GM12801 (cell line): ENCODE results near the gene MSH2.

ENCODE experiments used
- TF ChIP-seq, protein P1 (sequence below): IDR thresholded peaks from one replicate; pipeline ENCODE4 v1.5.1; 2011; ENCODE audit warnings: control low read depth; ENCODE audit not compliant: insufficient read length; ENCODE audit errors: extremely low read depth

MSH2 gene

DNA sequence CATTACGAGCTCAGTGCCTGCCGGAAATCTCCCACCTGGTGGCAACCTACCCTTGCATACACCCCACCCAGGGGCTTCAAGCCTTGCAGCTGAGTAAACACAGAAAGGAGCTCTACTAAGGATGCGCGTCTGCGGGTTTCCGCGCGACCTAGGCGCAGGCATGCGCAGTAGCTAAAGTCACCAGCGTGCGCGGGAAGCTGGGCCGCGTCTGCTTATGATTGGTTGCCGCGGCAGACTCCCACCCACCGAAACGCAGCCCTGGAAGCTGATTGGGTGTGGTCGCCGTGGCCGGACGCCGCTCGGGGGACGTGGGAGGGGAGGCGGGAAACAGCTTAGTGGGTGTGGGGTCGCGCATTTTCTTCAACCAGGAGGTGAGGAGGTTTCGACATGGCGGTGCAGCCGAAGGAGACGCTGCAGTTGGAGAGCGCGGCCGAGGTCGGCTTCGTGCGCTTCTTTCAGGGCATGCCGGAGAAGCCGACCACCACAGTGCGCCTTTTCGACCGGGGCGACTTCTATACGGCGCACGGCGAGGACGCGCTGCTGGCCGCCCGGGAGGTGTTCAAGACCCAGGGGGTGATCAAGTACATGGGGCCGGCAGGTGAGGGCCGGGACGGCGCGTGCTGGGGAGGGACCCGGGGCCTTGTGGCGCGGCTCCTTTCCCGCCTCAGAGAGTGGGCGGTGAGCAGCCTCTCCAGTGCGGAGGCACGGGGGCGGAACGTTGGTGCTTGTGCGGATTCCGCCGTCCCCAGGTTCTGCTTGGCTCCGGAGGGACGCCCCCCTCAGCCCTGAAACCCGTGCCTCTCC lies at the start of gene MSH2:
MSH2 (plus strand) TSS at position 352 of the 804 bp plus-strand sequence; CDS start at position 388, 36 bp downstream.
- TF ChIP-seq, protein P1, sequence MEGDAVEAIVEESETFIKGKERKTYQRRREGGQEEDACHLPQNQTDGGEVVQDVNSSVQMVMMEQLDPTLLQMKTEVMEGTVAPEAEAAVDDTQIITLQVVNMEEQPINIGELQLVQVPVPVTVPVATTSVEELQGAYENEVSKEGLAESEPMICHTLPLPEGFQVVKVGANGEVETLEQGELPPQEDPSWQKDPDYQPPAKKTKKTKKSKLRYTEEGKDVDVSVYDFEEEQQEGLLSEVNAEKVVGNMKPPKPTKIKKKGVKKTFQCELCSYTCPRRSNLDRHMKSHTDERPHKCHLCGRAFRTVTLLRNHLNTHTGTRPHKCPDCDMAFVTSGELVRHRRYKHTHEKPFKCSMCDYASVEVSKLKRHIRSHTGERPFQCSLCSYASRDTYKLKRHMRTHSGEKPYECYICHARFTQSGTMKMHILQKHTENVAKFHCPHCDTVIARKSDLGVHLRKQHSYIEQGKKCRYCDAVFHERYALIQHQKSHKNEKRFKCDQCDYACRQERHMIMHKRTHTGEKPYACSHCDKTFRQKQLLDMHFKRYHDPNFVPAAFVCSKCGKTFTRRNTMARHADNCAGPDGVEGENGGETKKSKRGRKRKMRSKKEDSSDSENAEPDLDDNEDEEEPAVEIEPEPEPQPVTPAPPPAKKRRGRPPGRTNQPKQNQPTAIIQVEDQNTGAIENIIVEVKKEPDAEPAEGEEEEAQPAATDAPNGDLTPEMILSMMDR = no peak

DNA sequence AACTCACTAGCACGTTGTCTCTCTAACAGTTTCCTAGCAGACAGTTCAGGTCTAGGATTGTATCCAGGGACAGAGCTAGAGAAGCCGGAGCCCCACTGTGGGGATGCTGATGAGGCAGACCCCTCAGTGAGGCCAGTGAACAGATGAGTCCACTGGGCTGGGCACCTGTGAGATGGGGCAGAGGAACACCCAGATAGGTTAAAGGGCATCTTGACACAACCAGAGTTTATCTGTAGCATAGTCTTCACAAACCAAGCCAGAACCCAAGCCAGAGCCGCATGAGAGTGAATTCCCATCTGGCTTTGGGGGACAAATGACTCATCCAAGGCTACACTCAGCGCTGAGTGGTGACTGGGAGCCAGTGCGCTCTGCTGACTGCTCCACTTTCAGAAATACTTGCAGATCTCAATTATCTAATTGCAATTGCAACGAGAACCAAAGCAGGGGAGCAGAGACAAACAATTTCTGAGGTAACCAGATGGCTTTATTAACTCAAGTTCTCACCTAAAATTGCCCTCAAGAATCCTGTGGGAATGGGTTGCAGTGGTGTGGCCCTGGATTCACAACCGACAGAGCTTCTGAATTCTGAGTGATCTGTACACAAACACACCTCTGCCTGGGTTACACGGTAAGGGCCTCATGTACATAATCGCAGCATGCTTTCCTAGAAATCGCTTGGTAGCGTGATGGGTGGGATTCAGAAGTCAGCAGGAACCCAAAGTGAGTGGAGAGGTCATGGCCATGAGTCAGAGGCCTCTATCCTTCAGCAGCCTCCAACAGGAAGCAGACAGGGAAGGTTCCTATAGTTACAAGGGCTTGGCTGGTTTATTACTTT lies 48.7 kb upstream of the MSH2 start:
- TF ChIP-seq, protein P1 = no peak

DNA sequence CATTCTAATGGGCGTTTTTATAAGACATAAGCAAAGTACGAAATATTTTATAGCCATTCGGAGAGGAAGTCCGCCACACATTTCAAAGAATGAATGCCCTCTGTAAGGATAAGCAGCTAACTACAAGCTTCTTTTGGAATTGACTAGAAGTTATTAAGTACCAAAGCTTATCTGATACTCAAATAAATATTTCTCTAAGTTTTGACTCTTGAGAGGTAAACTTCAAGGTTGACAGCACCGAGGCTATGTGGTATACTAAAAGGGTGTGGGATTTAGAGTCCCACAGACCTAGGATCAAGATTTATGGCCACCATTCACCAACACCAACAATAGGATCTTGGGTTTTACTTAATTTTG lies 48.1 kb upstream of the MSH2 start:
- TF ChIP-seq, protein P1 = no peak

DNA sequence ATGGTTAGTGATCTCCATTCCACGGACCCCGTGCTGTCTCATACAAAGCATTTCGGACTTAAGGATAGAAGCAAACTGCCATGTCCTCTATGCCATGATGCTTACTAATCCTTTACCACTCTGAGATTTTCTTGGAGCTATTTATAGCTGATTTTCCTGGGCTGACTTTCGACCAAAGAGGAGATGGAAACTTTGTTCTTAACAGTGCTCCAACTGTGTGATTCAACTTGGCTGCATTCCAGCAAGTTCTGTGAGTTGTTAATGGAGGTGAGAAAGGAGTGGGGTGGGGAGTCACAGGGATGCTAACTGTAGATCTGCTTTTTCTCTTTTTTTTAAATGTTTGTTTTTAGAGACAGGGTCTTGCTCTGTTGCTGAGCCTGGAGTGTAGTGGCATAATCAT lies 45.5 kb upstream of the MSH2 start:
- TF ChIP-seq, protein P1 = no peak

DNA sequence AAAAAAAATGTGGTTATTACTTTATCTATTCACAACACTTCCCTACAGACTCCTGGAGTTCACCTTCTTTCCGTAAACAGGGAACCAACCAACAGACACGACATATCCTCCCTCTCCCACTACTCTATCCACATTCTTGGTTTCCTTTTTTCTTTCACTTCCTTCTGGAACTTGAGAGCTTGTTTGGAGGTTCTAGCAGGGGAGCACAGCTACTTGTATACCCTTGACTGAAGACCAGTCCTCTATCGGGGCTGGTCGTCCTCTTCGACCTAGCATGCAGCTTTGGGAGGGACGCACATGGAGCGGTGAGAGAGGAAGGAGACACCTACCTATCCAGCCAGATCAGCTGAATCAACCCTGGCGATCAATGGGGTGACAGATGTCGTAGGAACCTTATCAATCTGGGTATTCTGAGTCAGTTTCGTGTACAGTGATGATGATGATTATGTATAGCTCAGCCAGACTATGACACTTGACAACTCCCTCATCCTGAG lies 43.5 kb upstream of the MSH2 start:
- TF ChIP-seq, protein P1 = no peak

DNA sequence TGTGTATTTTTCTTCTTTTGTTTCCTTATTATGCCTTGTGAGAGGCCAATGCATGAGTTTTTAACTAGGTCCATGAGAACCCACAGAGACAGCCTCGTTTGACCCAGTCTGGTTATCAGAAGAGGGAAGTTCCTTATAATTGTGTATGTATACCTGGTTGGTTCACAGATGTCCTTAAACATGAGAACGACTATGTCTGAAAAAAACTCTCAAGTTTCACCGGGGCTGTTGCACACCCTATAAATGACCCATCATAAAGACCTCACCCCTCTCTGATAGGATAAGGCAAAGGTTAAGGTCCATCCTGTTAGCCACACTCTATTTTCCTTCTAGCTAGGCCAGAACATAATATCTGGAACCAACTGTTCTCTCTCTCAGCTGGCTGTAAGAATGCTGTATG lies 42.7 kb upstream of the MSH2 start:
- TF ChIP-seq, protein P1 = no peak

DNA sequence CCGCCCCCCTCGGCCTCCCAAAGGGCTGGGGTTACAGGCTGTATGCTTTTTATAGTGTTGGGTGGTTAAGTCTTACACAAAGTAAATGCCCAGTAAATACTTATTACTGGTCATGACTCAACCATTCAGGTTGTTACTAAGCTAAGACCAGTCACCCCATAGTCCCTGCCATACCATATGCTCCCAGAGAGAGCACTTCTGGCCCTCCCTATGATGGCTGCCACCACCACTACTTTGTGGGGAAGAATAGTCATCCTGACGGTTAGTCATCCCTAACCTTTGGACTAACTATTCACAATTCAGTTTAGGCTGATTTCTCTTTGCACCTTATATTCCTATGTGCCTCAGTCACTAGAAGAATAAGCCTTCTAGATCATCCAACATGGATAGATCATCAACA lies 42.0 kb upstream of the MSH2 start:
- TF ChIP-seq, protein P1 = no peak
